NCI-H526 treated with DMSO at 0.1 percent for 48 hours (cell line): Measurements from ENCODE around the gene RPL34.

ENCODE experiments used
- DNase-seq: peaks from one replicate; lab custom pipeline; 2025; lab: John Stamatoyannopoulos, UW

Gene RPL34

DNA sequence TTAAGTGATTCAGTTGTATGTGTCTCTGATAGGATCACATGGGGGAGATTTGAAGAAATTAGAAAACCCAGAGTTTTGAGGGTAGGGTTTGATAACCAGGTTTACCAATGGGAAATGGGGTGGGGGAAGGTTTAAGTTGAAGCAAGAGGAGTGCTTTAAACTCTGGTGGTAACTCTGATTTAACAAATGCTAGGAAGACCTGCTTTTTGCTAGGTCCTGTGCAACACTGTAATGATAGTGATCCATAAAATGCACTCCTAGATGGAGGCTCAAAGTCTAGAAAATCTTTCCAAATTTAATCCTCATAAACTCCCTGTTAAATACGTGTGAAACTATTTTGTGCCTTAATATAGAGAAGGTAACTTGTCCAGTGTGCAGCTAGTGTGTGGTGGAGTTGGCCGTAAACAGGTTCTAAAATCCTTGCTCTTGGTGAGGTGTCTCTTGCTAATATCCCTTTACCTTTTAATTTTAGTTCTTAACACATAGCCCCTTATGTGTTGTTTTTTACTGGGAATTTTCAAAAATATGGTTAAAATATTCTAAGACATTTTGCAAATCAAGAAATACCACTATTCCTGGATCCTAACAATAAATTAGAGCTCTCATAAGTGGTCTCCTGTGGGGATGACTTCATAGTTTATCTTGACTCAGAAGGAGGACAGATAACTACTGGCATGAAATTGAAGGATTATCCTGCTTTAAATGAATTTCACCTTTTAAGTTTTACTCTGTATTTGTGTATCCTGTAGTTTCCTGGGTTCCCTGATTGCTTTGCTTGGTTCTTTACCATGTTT lies 4.1 kb downstream of the RPL34 start:
- DNase-seq, result no peak

- no peak for DNase-seq
Measured at GRCh38 chr4:108626056-108626455, 5.7 kb downstream of the RPL34 start.

GRCh38 chr4:108628411-108628810 lies 8.0 kb downstream of the RPL34 start:
- no peak for DNase-seq

- DNase-seq, result no peak
Measured at GRCh38 chr4:108635070-108635655, 14.8 kb downstream of the RPL34 start.

DNA sequence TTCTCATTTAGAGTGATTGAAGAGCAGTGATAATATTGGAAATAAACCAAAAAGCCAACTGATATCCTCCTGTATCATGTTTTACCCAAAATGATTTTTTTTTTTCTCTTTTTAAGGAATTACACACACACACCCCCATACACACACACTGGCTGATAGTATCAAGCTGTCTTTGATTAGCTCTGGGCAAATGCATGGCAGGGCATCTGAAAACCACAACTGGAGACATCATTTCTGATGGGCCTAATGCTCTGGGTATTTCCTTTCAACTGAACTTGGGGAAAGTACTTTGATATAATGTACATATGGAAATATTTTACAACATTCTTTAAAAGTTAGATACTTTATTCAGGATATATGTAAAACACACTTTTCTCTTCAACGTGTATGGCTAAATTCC lies 15.9 kb downstream of the RPL34 start:
- no peak for DNase-seq

DNA sequence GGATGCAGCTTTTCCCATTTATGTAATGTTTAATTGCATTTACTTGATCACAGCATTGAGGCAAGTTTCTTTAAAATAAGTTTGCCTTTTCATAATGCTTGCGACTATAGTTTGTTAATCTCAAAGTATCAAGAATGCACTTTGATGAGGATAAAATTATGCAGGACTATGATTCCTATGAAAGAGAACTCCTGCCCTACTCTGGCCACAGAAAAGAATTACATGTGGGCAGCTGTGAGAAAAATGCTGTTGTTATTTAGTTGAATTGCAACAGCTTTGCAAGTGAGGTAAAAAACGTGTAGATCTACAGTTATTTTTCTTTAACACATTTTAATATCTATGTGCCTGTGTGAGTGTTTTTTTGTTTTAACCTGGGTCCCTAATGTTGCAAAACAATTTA lies 17.5 kb downstream of the RPL34 start:
- DNase-seq, result no peak

GRCh38 chr4:108644237-108644636 lies 23.9 kb downstream of the RPL34 start:
- no peak for DNase-seq

GRCh38 chr4:108646706-108647105 lies 26.3 kb downstream of the RPL34 start:
- DNase-seq, result no peak

GRCh38 chr4:108649863-108650211 lies 29.5 kb downstream of the RPL34 start:
- DNase-seq, result no peak

- peak; percentile 97 for DNase-seq
Measured at GRCh38 chr4:108650212-108651013, 30.0 kb downstream of the RPL34 start, which contains the start of gene OSTC. OSTC (plus strand) TSS chr4:108650599; CDS start chr4:108650656, 57 bp downstream.

DNA sequence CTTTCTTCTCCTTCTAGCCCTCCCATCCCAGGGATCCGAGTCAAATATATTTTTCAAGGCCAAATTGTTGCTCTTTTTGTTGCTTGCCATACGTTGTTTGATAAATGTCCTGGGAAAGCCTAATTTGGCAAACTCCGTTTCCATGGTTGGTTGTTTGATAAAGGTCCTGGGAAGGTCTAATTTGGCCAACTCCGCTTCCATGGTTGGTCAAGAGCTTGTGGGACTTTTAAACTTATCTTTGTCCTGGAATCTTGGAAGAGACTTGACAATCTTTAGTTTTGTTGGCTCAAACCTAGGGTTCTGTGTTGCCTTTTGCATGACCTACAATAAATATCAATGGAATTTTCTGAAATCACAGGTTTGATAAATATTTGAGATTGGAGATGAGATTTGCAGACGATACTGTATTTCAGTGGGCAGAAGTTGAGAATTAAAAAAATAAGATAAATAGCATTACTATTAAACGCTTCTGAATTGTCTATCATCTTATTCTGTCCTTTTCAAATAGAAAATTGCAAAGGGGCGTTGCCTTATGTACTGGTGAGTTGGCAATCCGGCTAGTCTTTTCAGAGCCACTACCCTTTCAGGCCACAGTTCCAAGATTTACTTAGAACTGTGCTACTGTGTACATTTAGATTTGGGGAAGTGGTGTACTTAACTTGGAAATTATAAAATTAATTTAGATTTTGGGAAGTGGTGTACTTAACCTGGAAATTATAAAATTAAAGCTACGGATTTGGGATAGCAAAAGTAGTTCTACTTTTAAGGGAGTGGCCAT lies 30.8 kb downstream of the RPL34 start:
- no peak for DNase-seq

DNA sequence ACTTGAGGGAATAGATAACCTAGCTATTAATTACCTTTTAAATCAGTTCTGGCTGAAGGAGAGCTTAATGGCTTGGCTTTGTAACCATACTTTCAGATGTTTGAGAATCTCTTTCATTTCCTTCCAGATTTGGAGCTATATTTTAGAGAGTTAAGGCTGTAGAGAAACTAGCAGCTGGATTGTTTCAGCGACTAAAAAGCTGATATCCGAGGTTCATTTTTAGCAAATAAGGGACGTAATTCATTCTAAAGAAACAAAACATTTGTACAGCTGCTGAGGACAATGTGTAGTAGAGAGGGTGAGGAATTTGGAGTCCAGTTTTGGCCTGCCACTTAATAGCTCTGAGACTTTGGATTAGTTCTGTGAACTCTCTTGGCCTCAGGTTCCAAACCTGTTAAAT lies 42.3 kb downstream of the RPL34 start:
- no peak for DNase-seq

GRCh38 chr4:108674356-108674977 lies 54.1 kb downstream of the RPL34 start:
- DNase-seq, result no peak
